ENCODE data around the gene IFI27L1. TPM values are rescaled to one million over a fixed set of nuclear protein-coding genes. Genes with fewer than 3 reads are reported as not detected.
"Not testable (repeated sequence)": the region's sequence is repeated elsewhere in the genome, so short reads cannot be mapped to it uniquely, and the experiment has no call there.

Gene IFI27L1
- total RNA-seq, 1 donor from 2014 or later, result 8.9 TPM

GRCh38 chr14:94059998-94060397 lies 21.1 kb upstream of the IFI27L1 start:
- no peak for TF ChIP-seq CTCF (IDR thresholded peaks at IDR 0.05; ENCODE audit: borderline replicate concordance)
- H3K27ac ChIP-seq (replicated peaks), result no peak overlapping the region
- no peaks in the 10 kb centered on the region for H3K27me3 ChIP-seq (ENCODE audit: low read depth)
- no peak for DNase-seq
- H3K4me3 ChIP-seq, result no peak overlapping the region
- H3K9me3 ChIP-seq (replicated peaks), result no peaks in the 10 kb centered on the region
- H3K36me3 ChIP-seq, result peaks cover 76% of the 10 kb centered on the region
- intact Hi-C loops (cut with micrococcal nuclease), result no loop called here
- peaks cover 59% of the 10 kb centered on the region for H3K4me1 ChIP-seq

- no peak overlapping the region for H3K27ac ChIP-seq (replicated peaks)
- peaks cover 1% of the 10 kb centered on the region for H3K9me3 ChIP-seq (replicated peaks)
- intact Hi-C loops (cut with micrococcal nuclease), result no loop called here
- DNase-seq, result no peak
- peaks cover 76% of the 10 kb centered on the region for H3K4me1 ChIP-seq
- H3K27me3 ChIP-seq (ENCODE audit: low read depth), result no peaks in the 10 kb centered on the region
- H3K36me3 ChIP-seq, result peaks cover 52% of the 10 kb centered on the region
- TF ChIP-seq CTCF (IDR thresholded peaks at IDR 0.05; ENCODE audit: borderline replicate concordance), result no peak
- H3K4me3 ChIP-seq, result no peak overlapping the region
These were observed 18.7 kb upstream of the IFI27L1 start for GRCh38 chr14:94062344-94062940.

GRCh38 chr14:94066089-94066676 lies 14.9 kb upstream of the IFI27L1 start:
- TF ChIP-seq CTCF (IDR thresholded peaks at IDR 0.05; ENCODE audit: borderline replicate concordance), result no peak
- intact Hi-C loops (cut with micrococcal nuclease), result no loop called here
- Histone ChIP-seq H3K4me3 (no peak overlapping the region), H3K9me3 (replicated peaks) (peaks cover 17% of the 10 kb centered on the region), H3K4me1 (peaks cover 52% of the 10 kb centered on the region), H3K27me3 (ENCODE audit: low read depth) (no peaks in the 10 kb centered on the region), H3K27ac (replicated peaks) (peak overlapping the region; percentile 27), H3K36me3 (peaks cover 16% of the 10 kb centered on the region)
- no peak for DNase-seq

- peaks cover 27% of the 10 kb centered on the region for H3K36me3 ChIP-seq
- H3K27me3 ChIP-seq (ENCODE audit: low read depth); H3K27ac ChIP-seq (replicated peaks); intact Hi-C loops (cut with micrococcal nuclease); DNase-seq; H3K4me3 ChIP-seq: not testable (repeated sequence)
- peaks cover 36% of the 10 kb centered on the region for H3K9me3 ChIP-seq (replicated peaks)
- peaks cover 37% of the 10 kb centered on the region for H3K4me1 ChIP-seq
These were observed 9.0 kb upstream of the IFI27L1 start for GRCh38 chr14:94072076-94072475.

- Histone ChIP-seq H3K27me3 (ENCODE audit: low read depth) (no peaks in the 10 kb centered on the region), H3K4me1 (peaks cover 56% of the 10 kb centered on the region), H3K36me3 (peaks cover 47% of the 10 kb centered on the region), H3K27ac (replicated peaks) (no peak overlapping the region), H3K9me3 (replicated peaks) (peaks cover 25% of the 10 kb centered on the region), H3K4me3 (no peak overlapping the region)
- no peak for DNase-seq
- TF ChIP-seq CTCF (IDR thresholded peaks at IDR 0.05; ENCODE audit: borderline replicate concordance), result no peak
- intact Hi-C loops (cut with micrococcal nuclease), result no loop called here
These were observed 6.6 kb upstream of the IFI27L1 start for GRCh38 chr14:94074534-94074933.

GRCh38 chr14:94075008-94075407 lies 6.1 kb upstream of the IFI27L1 start:
- Histone ChIP-seq H3K27me3 (ENCODE audit: low read depth) (no peaks in the 10 kb centered on the region), H3K27ac (replicated peaks) (no peak overlapping the region), H3K9me3 (replicated peaks) (peaks cover 20% of the 10 kb centered on the region), H3K4me3 (no peak overlapping the region), H3K4me1 (peaks cover 61% of the 10 kb centered on the region), H3K36me3 (peaks cover 47% of the 10 kb centered on the region)
- no peak for DNase-seq
- intact Hi-C loops (cut with micrococcal nuclease), result no loop called here
- TF ChIP-seq CTCF (IDR thresholded peaks at IDR 0.05; ENCODE audit: borderline replicate concordance), result no peak
